Hematopoietic multipotent progenitor cell (in vitro differentiated cells): Measurements from ENCODE around the gene EPOP. TPM values are rescaled to one million over a fixed set of nuclear protein-coding genes. Genes with fewer than 3 reads are reported as not detected.

Experiments used
- DNase-seq, 3 donors: peaks; one replicate each; pipeline ENCODE4 v3.0.0-alpha.2; 2011 to 2015; ENCODE audit warnings: low read depth in 2 of 3, low spot score in 2 of 3
- total RNA-seq: library from RNA; depleted of rRNA; stranded (reverse); fragments of >200 nt; gene quantifications from one replicate; pipeline ENCODE4 v1.2.3, GENCODE V29; 2012

Gene EPOP
- total RNA-seq, 1 donor: 0.27 TPM

- DNase-seq: no peak
Measured at GRCh38 chr17:38706505-38707216, 31.9 kb upstream of the EPOP start.

- no peak for DNase-seq
Measured at GRCh38 chr17:38705803-38706504, 31.2 kb upstream of the EPOP start.

- no peak for DNase-seq
Measured at GRCh38 chr17:38705523-38705802, 30.7 kb upstream of the EPOP start.

GRCh38 chr17:38704606-38705522 is 30.1 kb upstream of the EPOP start, which contains the start of gene MLLT6:
Gene MLLT6 (plus strand): TSS chr17:38705273. CDS start chr17:38705633, 360 bp downstream.
- peak in 2 of 3 donors; percentile 81 to 87 for DNase-seq

- peak in 2 of 3 donors; percentile 63 to 70 for DNase-seq
Measured at GRCh38 chr17:38703742-38704605, 29.2 kb upstream of the EPOP start.

- no peak for DNase-seq
Measured at GRCh38 chr17:38702916-38703741, 28.4 kb upstream of the EPOP start.

GRCh38 chr17:38702166-38702915 is 27.6 kb upstream of the EPOP start:
- peak; percentile 72 to 87 (median 87) for DNase-seq

GRCh38 chr17:38701504-38702165 is 26.9 kb upstream of the EPOP start:
- DNase-seq: peak in 2 of 3 donors; percentile 80 to 85

GRCh38 chr17:38698760-38699159 is 24.0 kb upstream of the EPOP start:
- DNase-seq: no peak

GRCh38 chr17:38697061-38697820 is 22.5 kb upstream of the EPOP start:
- no peak for DNase-seq

- no peak for DNase-seq
Measured at GRCh38 chr17:38693700-38694329, 19.1 kb upstream of the EPOP start.

GRCh38 chr17:38691154-38691553 is 16.4 kb upstream of the EPOP start:
- no peak for DNase-seq

- no peak for DNase-seq
Measured at GRCh38 chr17:38690386-38690785, 15.6 kb upstream of the EPOP start.

- no peak for DNase-seq
Measured at GRCh38 chr17:38687286-38687685, 12.5 kb upstream of the EPOP start.

- DNase-seq: no peak
Measured at GRCh38 chr17:38685491-38685890, 10.7 kb upstream of the EPOP start.

GRCh38 chr17:38681096-38681495 is 6.3 kb upstream of the EPOP start:
- no peak for DNase-seq

- no peak for DNase-seq
Measured at GRCh38 chr17:38677819-38678218, 3.1 kb upstream of the EPOP start.
